Calu3 (cell line): ENCODE results near the gene ZNF436. TPM values are rescaled to one million over a fixed set of nuclear protein-coding genes. Genes with fewer than 3 reads are reported as not detected.

ENCODE experiments used
- BruUV-seq: library from RNA; stranded (reverse); fragments of 400-500 nt; replicated peaks from 2 replicates; lab custom pipeline; 2021; lab: Mats Ljungman, UMichigan
- CTCF ChIA-PET: fragments of 300-600 bp; sonication (Branson Sonifier 250); formaldehyde crosslinking; loops from one replicate; lab custom pipeline; 2022; ENCODE audit warnings: antibody characterized with exemption; lab: Charles Lee
- DNase-seq: peaks from one replicate; pipeline ENCODE4 v3.0.0; 2022
- H3K27ac Mint-ChIP-seq: one replicate; pipeline ENCODE4 v1.8.0; 2022; ENCODE audit warnings: mixed read lengths; ENCODE audit not compliant: unreplicated experiment
- H3K27me3 Mint-ChIP-seq: one replicate; pipeline ENCODE4 v1.8.0; 2022; ENCODE audit warnings: mixed read lengths; ENCODE audit not compliant: unreplicated experiment
- H3K36me3 Mint-ChIP-seq: one replicate; pipeline ENCODE4 v1.8.0; 2022; ENCODE audit warnings: mild to moderate bottlenecking, moderate library complexity, mixed read lengths; ENCODE audit not compliant: insufficient read depth, unreplicated experiment
- H3K4me1 Mint-ChIP-seq: one replicate; pipeline ENCODE4 v1.8.0; 2022; ENCODE audit warnings: mild to moderate bottlenecking, low read depth, mixed read lengths; ENCODE audit not compliant: unreplicated experiment
- H3K4me3 Mint-ChIP-seq: one replicate; pipeline ENCODE4 v1.8.0; 2022; ENCODE audit warnings: mild to moderate bottlenecking, low read depth, moderate library complexity, mixed read lengths; ENCODE audit not compliant: unreplicated experiment
- H3K9me3 Mint-ChIP-seq: one replicate; pipeline ENCODE4 v1.8.0; 2022; ENCODE audit warnings: low read depth, mixed read lengths; ENCODE audit not compliant: unreplicated experiment
- intact Hi-C: fragments of 100-400 bp; cut with micrococcal nuclease; formaldehyde crosslinking; loops from one replicate; pipeline ENCODE4 v1.10.0; 2022; ENCODE audit not compliant: unreplicated experiment
- total RNA-seq: library from RNA; stranded (reverse); gene quantifications from 2 replicates; pipeline ENCODE4 v1.2.3, GENCODE V29; 2022
- TF ChIP-seq, protein P1 (sequence below): fragments of 200-600 bp; IDR thresholded peaks from one replicate; pipeline ENCODE4 v1.8.0; 2022; ENCODE audit warnings: antibody characterized with exemption; ENCODE audit not compliant: unreplicated experiment

Gene ZNF436
- total RNA-seq, 1 experiment from 2014 or later, result 5.8 TPM

- Mint-ChIP-seq H3K27ac (no peak overlapping the region), H3K4me1 (peaks cover 26% of the 10 kb centered on the region), H3K27me3 (no peaks in the 10 kb centered on the region), H3K36me3 (no peaks in the 10 kb centered on the region), H3K4me3 (peak overlapping the region; percentile 7), H3K9me3 (no peaks in the 10 kb centered on the region)
- CTCF ChIA-PET, result interaction anchor here (0.6 to 2.3 kb wide), 16 partner anchors 9 to 234 kb away, joined by 3 to 27 read pairs (median 6); partner anchors contain the start of genes HNRNPR and ZNF436
- intact Hi-C loops, result loop anchor here (2.0 to 5.0 kb wide), 2 partner anchors 35 to 76 kb away; partner anchors contain the start of gene ZNF436
- TF ChIP-seq, protein P1, sequence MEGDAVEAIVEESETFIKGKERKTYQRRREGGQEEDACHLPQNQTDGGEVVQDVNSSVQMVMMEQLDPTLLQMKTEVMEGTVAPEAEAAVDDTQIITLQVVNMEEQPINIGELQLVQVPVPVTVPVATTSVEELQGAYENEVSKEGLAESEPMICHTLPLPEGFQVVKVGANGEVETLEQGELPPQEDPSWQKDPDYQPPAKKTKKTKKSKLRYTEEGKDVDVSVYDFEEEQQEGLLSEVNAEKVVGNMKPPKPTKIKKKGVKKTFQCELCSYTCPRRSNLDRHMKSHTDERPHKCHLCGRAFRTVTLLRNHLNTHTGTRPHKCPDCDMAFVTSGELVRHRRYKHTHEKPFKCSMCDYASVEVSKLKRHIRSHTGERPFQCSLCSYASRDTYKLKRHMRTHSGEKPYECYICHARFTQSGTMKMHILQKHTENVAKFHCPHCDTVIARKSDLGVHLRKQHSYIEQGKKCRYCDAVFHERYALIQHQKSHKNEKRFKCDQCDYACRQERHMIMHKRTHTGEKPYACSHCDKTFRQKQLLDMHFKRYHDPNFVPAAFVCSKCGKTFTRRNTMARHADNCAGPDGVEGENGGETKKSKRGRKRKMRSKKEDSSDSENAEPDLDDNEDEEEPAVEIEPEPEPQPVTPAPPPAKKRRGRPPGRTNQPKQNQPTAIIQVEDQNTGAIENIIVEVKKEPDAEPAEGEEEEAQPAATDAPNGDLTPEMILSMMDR, result no peak
- BruUV-seq, result no TSS peak
- no peak for DNase-seq
Measured at GRCh38 chr1:23403355-23403734, 33.7 kb upstream of the ZNF436 start.

GRCh38 chr1:23403038-23403336 lies 33.4 kb upstream of the ZNF436 start:
- DNase-seq, result peak; percentile 58
- H3K27ac Mint-ChIP-seq, result no peak overlapping the region
- no peaks in the 10 kb centered on the region for H3K36me3 Mint-ChIP-seq
- no peaks in the 10 kb centered on the region for H3K9me3 Mint-ChIP-seq
- H3K4me3 Mint-ChIP-seq, result peak overlapping the region; percentile 7
- no peaks in the 10 kb centered on the region for H3K27me3 Mint-ChIP-seq
- CTCF ChIA-PET, result interaction anchor here (0.7 to 2.3 kb wide), 4 partner anchors 9 to 125 kb away, joined by 3 to 27 read pairs (median 11); partner anchors contain the start of genes HNRNPR and ZNF436
- TF ChIP-seq, protein P1, result no peak
- intact Hi-C loops, result loop anchor here (2.0 to 5.0 kb wide), 2 partner anchors 34 to 76 kb away; partner anchors contain the start of gene ZNF436
- peaks cover 26% of the 10 kb centered on the region for H3K4me1 Mint-ChIP-seq
- BruUV-seq, result no TSS peak

DNA sequence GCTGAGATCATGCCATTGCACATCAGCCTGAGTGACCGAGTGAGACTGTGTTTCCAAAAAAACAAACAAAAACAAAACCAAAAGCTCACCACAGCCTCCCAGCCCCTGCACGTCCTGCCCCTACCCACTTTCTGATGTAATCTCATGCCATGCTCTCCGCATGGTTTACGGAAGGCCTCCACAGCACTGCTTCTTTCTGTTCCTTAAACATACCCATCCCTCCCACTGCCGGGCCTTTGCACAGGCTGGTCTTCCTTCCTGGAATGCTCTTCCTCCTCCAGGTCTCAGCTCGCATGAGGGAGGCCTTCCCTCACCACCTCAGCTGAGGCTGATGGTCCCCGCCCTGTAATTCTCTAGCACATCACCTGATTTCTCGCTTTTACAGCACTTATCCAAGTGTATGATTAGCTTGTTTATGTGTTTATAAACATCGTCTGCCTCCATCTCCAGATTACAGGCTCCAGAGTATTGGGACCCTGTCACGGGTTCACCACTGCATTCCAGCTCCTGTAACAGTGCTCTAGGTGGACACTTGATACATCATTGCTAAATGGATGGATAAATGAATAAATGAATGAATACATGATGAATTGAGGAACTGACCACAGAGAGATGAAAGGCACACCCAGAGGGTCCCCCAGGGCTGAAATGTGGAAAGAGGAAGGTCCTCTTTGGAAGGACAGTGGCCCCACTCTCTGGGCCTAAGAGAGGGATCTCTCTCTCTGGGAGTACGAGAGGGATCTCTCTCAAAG lies 32.8 kb upstream of the ZNF436 start:
- peaks cover 26% of the 10 kb centered on the region for H3K4me1 Mint-ChIP-seq
- H3K9me3 Mint-ChIP-seq, result no peaks in the 10 kb centered on the region
- DNase-seq, result no peak
- H3K27me3 Mint-ChIP-seq, result no peaks in the 10 kb centered on the region
- CTCF ChIA-PET, result interaction anchor here (0.6 to 2.3 kb wide), 5 partner anchors 10 to 126 kb away, joined by 3 to 27 read pairs (median 4); partner anchors contain the start of genes HNRNPR and ZNF436
- intact Hi-C loops, result loop anchor here (2.0 to 5.0 kb wide), 2 partner anchors 34 to 75 kb away; partner anchors contain the start of gene ZNF436
- H3K27ac Mint-ChIP-seq, result no peak overlapping the region
- TF ChIP-seq, protein P1, result no peak
- H3K36me3 Mint-ChIP-seq, result no peaks in the 10 kb centered on the region
- BruUV-seq, result no TSS peak
- H3K4me3 Mint-ChIP-seq, result no peak overlapping the region

GRCh38 chr1:23401313-23401712 lies 31.7 kb upstream of the ZNF436 start:
- no TSS peak for BruUV-seq
- H3K27me3 Mint-ChIP-seq, result no peaks in the 10 kb centered on the region
- H3K9me3 Mint-ChIP-seq, result no peaks in the 10 kb centered on the region
- TF ChIP-seq, protein P1, result no peak
- CTCF ChIA-PET, result interaction anchor here (0.9 kb wide), 1 partner anchor 33 kb away, joined by 3 read pairs; no protein-coding TSS in a partner anchor
- peaks cover 26% of the 10 kb centered on the region for H3K4me1 Mint-ChIP-seq
- H3K36me3 Mint-ChIP-seq, result no peaks in the 10 kb centered on the region
- DNase-seq, result no peak
- no peak overlapping the region for H3K4me3 Mint-ChIP-seq
- intact Hi-C loops, result loop anchor here (5.0 kb wide), 1 partner anchor 74 kb away; no protein-coding TSS in a partner anchor
- H3K27ac Mint-ChIP-seq, result no peak overlapping the region
